ENCODE measurements around the gene PRLR.

- TF ChIP-seq CTCF (conservative IDR thresholded peaks at IDR 0.05) (no peak), ZFX (IDR thresholded peaks at IDR 0.05) (no peak)
Measured at GRCh38 chr5:35095366-35095765, 134.9 kb downstream of the PRLR start.

Data from C4-2B (cell line).